HFFc6 (cell line): Measurements from ENCODE around the gene SNX5. TPM values are rescaled to one million over a fixed set of nuclear protein-coding genes. Genes with fewer than 3 reads are reported as not detected.

Experiments
- DNase-seq: peaks from one replicate; pipeline ENCODE4 v3.0.0-alpha.2; 2018
- H3K27ac Mint-ChIP-seq: 2 replicates; pipeline ENCODE4 v1.8.0; 2020; ENCODE audit warnings: mild to moderate bottlenecking, mixed read lengths
- H3K27me3 Mint-ChIP-seq: 2 replicates; pipeline ENCODE4 v1.8.0; 2021; ENCODE audit warnings: mild to moderate bottlenecking, moderate library complexity, mixed read lengths; ENCODE audit not compliant: insufficient read depth
- H3K36me3 Mint-ChIP-seq: 2 replicates; pipeline ENCODE4 v1.8.0; 2021; ENCODE audit warnings: low read depth, mixed read lengths
- H3K4me1 Mint-ChIP-seq: 2 replicates; pipeline ENCODE4 v1.8.0; 2020; ENCODE audit warnings: low read depth, mixed read lengths
- H3K4me3 Mint-ChIP-seq: 2 replicates; pipeline ENCODE4 v1.8.0; 2020; ENCODE audit warnings: mild to moderate bottlenecking, moderate library complexity, mixed read lengths
- H3K9me3 Mint-ChIP-seq: 2 replicates; pipeline ENCODE4 v1.8.0; 2020; ENCODE audit warnings: mild to moderate bottlenecking, mixed read lengths
- CTCF ChIP-seq: fragments of 200-600 bp; sonication (generic); IDR thresholded peaks from 2 replicates; pipeline ENCODE4 v1.5.0; 2021; ENCODE audit warnings: antibody characterized with exemption, mild to moderate bottlenecking
- total RNA-seq, 6 experiments: library from RNA; stranded (reverse); fragmentation: NEBNext Ultra II Directional; extraction: Animal tissue kit (Norgen Biotek cat#: 25700); gene quantifications; 2 replicates in 1 of 6; 3 replicates in 5 of 6; pipeline ENCODE4 v1.2.3, GENCODE V29; 2021

SNX5 gene
- total RNA-seq, 6 experiments from 2014 or later, result 69.6 to 97.5 (median 81.8) TPM

- peak; percentile 32 for DNase-seq
- TF ChIP-seq CTCF, result peak; percentile 49
- peak overlapping the region; percentile 88 for H3K27ac Mint-ChIP-seq
- H3K27me3 Mint-ChIP-seq, result peaks cover 4% of the 10 kb centered on the region; the same call in 1 of the 2 replicates
- H3K4me1 Mint-ChIP-seq, result peaks cover 74% of the 10 kb centered on the region
- peak overlapping the region; percentile 76 for H3K4me3 Mint-ChIP-seq
- peaks cover 40% of the 10 kb centered on the region for H3K36me3 Mint-ChIP-seq
- no peaks in the 10 kb centered on the region for H3K9me3 Mint-ChIP-seq
These were observed 10.0 kb downstream of the SNX5 start for GRCh38 chr20:17958373-17959256.

GRCh38 chr20:17957505-17958363, 10.9 kb downstream of the SNX5 start:
- Mint-ChIP-seq H3K4me3 (peak overlapping the region; percentile 24), H3K9me3 (no peaks in the 10 kb centered on the region), H3K27me3 (no peaks in the 10 kb centered on the region; the same call in 1 of the 2 replicates), H3K27ac (peak overlapping the region; percentile 88), H3K36me3 (peaks cover 40% of the 10 kb centered on the region), H3K4me1 (peaks cover 65% of the 10 kb centered on the region)
- no peak for TF ChIP-seq CTCF
- no peak for DNase-seq

GRCh38 chr20:17956099-17956685, 12.4 kb downstream of the SNX5 start:
- Mint-ChIP-seq H3K27me3 (no peaks in the 10 kb centered on the region; the same call in 1 of the 2 replicates), H3K4me1 (peaks cover 50% of the 10 kb centered on the region), H3K9me3 (no peaks in the 10 kb centered on the region), H3K36me3 (peaks cover 40% of the 10 kb centered on the region), H3K4me3 (no peak overlapping the region), H3K27ac (no peak overlapping the region; the same call in 1 of the 2 replicates)
- no peak for TF ChIP-seq CTCF
- DNase-seq, result no peak

GRCh38 chr20:17955302-17955701, 13.3 kb downstream of the SNX5 start:
- peak overlapping the region; percentile 58 for H3K27ac Mint-ChIP-seq
- peaks cover 41% of the 10 kb centered on the region for H3K4me1 Mint-ChIP-seq
- H3K9me3 Mint-ChIP-seq, result no peaks in the 10 kb centered on the region
- H3K27me3 Mint-ChIP-seq, result no peaks in the 10 kb centered on the region; the same call in 1 of the 2 replicates
- no peak overlapping the region for H3K4me3 Mint-ChIP-seq
- TF ChIP-seq CTCF, result no peak
- DNase-seq, result no peak
- H3K36me3 Mint-ChIP-seq, result peaks cover 37% of the 10 kb centered on the region

GRCh38 chr20:17953935-17954334, 14.7 kb downstream of the SNX5 start:
- H3K9me3 Mint-ChIP-seq, result no peaks in the 10 kb centered on the region
- peaks cover 27% of the 10 kb centered on the region for H3K4me1 Mint-ChIP-seq
- H3K27me3 Mint-ChIP-seq, result no peaks in the 10 kb centered on the region; the same call in 1 of the 2 replicates
- peaks cover 49% of the 10 kb centered on the region for H3K36me3 Mint-ChIP-seq
- DNase-seq, result no peak
- H3K27ac Mint-ChIP-seq, result peak overlapping the region; percentile 59
- no peak for TF ChIP-seq CTCF
- no peak overlapping the region for H3K4me3 Mint-ChIP-seq
